Testis (tissue), 3 donors: ENCODE results near the gene PTPRN2. TPM values are rescaled to one million over a fixed set of nuclear protein-coding genes. Genes with fewer than 3 reads are reported as not detected.

Experiments used
- DNase-seq: peaks from one replicate; pipeline ENCODE4 v3.0.0-alpha.2; 2019
- H3K27ac ChIP-seq, 2 donors: fragments of 200-600 bp; sonication (generic); one replicate each; pipeline ENCODE4 v1.5.1; 2019
- H3K27me3 ChIP-seq: fragments of 200-600 bp; sonication (generic); one replicate; pipeline ENCODE4 v1.5.1; 2019
- H3K36me3 ChIP-seq: fragments of 200-600 bp; sonication (generic); one replicate; pipeline ENCODE4 v1.5.1; 2017; ENCODE audit warnings: low read depth; ENCODE audit errors: missing control alignments
- H3K4me1 ChIP-seq: fragments of 200-600 bp; sonication (generic); one replicate; pipeline ENCODE4 v1.5.1; 2019
- H3K4me3 ChIP-seq, 2 donors: fragments of 200-600 bp; sonication (generic); one replicate each; pipeline ENCODE4 v1.5.1; 2017 to 2019
- H3K9me3 ChIP-seq: fragments of 200-600 bp; sonication (generic); one replicate; pipeline ENCODE4 v1.5.1; 2017
- POLR2A ChIP-seq: fragments of 450-650 bp; IDR thresholded peaks from one replicate; pipeline ENCODE4 v1.6.1; 2017; ENCODE audit warnings: antibody characterized with exemption, mild to moderate bottlenecking, moderate library complexity
- WGBS, 2 donors: methylation state at CpG; one replicate each; pipeline ENCODE4 v1.1.5; 2018; 5-methylcytosine and 5-hydroxymethylcytosine counted together
- intact Hi-C: fragments of 100-400 bp; cut with DNase I; formaldehyde crosslinking; loops from one replicate; pipeline ENCODE4 v1.15.1; 2023; ENCODE audit warnings: low total_unique reads
- polyA plus RNA-seq: library from polyadenylated mRNA; stranded (reverse); fragments of 350-450 nt; fragmentation: Illumina TruSeq; extraction: RNeasy Lipid Tissue Mini Kit (QIAGEN cat#74804); gene quantifications from one replicate; pipeline ENCODE4 v1.2.3, GENCODE V29; 2014; ENCODE audit warnings: low read depth, low replicate concordance; ENCODE audit not compliant: insufficient read depth
- total RNA-seq, 2 donors: library from RNA; depleted of rRNA; stranded (reverse); fragments of >200 nt; gene quantifications; one replicate each; pipeline ENCODE4 v1.2.3, GENCODE V29; 2016
- TF ChIP-seq, protein P1 (sequence below), 3 experiments: fragments of 450-650 bp in 2 of 3; fragments of 200-600 bp in 1 of 3; sonication (generic) in 1 of 3; IDR thresholded peaks; one replicate each; pipeline ENCODE4 v1.5.1; 2016 to 2019; ENCODE audit warnings: antibody characterized with exemption in 3 of 3, mild to moderate bottlenecking in 2 of 3, moderate library complexity in 1 of 3

PTPRN2 gene
- total and polyA plus RNA-seq, 3 donors from 2014 or later, result 9.3 to 10.8 (median 9.8) TPM

DNA sequence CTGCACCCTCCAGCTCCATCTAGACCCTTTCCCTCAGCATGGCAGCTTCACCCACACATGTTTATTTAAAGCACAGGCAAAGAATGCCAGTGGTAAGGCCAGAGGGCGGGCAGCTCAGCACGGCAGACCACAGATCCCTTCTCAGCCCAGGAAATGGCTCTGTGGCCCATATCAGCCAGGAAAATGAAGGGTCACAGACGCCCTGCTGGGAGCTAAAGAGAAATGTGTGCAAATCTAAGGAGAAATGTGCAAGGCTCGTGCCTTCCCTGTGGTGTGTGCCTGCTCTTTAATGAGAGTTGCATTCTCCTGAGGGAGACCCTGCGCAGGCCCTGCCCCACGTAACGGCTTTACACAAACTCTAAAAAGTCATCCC is 23.0 kb downstream of the PTPRN2 start:
- no peak for DNase-seq
- H3K27ac ChIP-seq, result no peak overlapping the region
- no peak for TF ChIP-seq POLR2A
- TF ChIP-seq, protein P1, sequence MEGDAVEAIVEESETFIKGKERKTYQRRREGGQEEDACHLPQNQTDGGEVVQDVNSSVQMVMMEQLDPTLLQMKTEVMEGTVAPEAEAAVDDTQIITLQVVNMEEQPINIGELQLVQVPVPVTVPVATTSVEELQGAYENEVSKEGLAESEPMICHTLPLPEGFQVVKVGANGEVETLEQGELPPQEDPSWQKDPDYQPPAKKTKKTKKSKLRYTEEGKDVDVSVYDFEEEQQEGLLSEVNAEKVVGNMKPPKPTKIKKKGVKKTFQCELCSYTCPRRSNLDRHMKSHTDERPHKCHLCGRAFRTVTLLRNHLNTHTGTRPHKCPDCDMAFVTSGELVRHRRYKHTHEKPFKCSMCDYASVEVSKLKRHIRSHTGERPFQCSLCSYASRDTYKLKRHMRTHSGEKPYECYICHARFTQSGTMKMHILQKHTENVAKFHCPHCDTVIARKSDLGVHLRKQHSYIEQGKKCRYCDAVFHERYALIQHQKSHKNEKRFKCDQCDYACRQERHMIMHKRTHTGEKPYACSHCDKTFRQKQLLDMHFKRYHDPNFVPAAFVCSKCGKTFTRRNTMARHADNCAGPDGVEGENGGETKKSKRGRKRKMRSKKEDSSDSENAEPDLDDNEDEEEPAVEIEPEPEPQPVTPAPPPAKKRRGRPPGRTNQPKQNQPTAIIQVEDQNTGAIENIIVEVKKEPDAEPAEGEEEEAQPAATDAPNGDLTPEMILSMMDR (IDR thresholded peaks at IDR 0.05), result no peak
- 76 to 79% methylated on average over 7 of the region's 7 CpGs for WGBS, 2 donors
- H3K4me3 ChIP-seq, result no peak overlapping the region
- no peaks in the 10 kb centered on the region for H3K4me1 ChIP-seq
- H3K36me3 ChIP-seq, result no peaks in the 10 kb centered on the region
- H3K27me3 ChIP-seq, result no peaks in the 10 kb centered on the region
- H3K9me3 ChIP-seq, result no peaks in the 10 kb centered on the region
- intact Hi-C loops, result no loop called here

DNA sequence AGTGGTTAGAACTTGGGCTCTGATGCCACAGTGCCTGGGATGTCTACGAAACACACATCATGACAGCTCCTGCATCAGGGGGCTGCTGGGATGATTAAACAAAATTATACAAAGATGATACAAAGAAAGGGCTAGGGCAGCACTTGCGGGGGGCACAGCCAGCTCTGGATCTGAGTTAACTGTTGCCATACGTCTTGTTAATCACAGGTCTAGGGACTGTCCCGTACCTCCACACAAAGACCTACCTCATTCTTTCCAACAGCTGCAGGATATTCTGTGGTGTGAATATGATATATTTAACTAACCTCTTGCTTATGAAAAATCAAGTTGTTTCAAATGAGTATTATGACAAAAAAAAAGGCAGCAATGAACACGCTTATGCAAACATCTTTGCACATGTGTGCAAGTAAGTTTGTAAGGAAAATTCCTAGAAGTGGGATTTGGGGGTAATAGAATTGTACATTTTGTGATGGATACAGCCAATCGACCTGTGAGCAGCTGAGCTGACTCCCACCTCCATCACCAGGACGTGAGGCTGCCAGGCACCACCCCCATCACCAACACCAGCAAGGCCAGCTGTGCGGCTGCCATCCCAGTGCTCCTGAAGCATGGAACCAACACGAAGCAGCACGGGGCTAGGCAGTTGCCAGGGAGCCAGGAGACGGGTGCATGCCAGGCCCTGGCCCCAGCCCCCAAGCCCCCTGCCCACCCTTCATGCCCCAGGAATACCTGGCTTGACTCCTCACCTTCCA is 23.5 kb downstream of the PTPRN2 start:
- Histone ChIP-seq H3K4me1 (no peaks in the 10 kb centered on the region), H3K36me3 (no peaks in the 10 kb centered on the region), H3K4me3 (no peak overlapping the region), H3K27me3 (no peaks in the 10 kb centered on the region), H3K9me3 (no peaks in the 10 kb centered on the region), H3K27ac (no peak overlapping the region)
- intact Hi-C loops, result no loop called here
- 78 to 82% methylated on average over 7 to 11 of the region's 11 CpGs for WGBS, 2 donors
- no peak for TF ChIP-seq POLR2A
- TF ChIP-seq, protein P1 (IDR thresholded peaks at IDR 0.05), result no peak
- no peak for DNase-seq

DNA sequence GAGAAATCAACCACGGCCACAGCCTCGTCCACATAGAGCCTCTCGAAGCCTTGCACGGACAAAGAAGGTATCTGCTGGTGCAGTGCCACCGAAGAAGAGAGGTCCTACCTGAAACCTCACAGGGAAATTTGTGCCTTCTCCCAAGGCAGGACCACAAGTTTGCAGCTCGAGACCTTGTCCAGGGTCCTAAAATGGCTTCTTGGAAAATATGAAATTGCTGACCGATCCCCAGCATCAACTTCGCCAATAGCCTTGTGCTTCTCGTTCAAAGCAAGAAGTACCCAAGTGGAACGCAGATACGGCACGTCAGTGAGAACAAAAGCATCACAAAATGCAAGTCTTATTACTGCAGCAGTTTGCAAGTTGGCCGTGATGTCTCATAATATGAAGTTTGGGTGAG is 24.6 kb downstream of the PTPRN2 start:
- 90 to 95% methylated on average over 13 of the region's 13 CpGs for WGBS, 2 donors
- Histone ChIP-seq H3K27me3 (no peaks in the 10 kb centered on the region), H3K9me3 (no peaks in the 10 kb centered on the region), H3K27ac (no peak overlapping the region), H3K36me3 (no peaks in the 10 kb centered on the region), H3K4me3 (no peak overlapping the region), H3K4me1 (no peaks in the 10 kb centered on the region)
- no peak for DNase-seq
- intact Hi-C loops, result no loop called here
- no peak for TF ChIP-seq POLR2A
- TF ChIP-seq, protein P1 (IDR thresholded peaks at IDR 0.05), result no peak

DNA sequence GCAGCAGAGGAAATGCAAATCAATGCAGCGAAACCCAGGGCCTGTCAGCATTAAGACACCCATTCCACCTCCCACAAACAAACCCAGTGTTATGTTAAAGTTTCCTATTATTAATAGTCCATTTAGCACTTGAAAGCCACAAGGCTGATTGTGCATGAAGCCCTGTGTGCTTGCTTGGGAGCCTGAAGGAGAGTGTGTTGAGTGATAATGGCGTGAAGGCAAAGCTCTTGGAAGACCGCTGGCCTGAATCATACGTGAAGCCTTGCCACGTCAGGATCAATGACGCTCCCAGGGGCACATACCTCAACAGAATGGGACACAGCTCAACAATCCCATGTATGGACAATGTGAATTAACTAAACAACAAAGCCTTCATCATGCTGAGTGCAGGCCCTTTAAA is 25.1 kb downstream of the PTPRN2 start:
- no peak for DNase-seq
- 92 to 94% methylated on average over 6 of the region's 6 CpGs for WGBS, 2 donors
- H3K9me3 ChIP-seq, result no peaks in the 10 kb centered on the region
- no peak overlapping the region for H3K4me3 ChIP-seq
- intact Hi-C loops, result no loop called here
- H3K27me3 ChIP-seq, result no peaks in the 10 kb centered on the region
- H3K36me3 ChIP-seq, result no peaks in the 10 kb centered on the region
- H3K27ac ChIP-seq, result no peak overlapping the region
- no peaks in the 10 kb centered on the region for H3K4me1 ChIP-seq
- no peak for TF ChIP-seq POLR2A
- TF ChIP-seq, protein P1 (IDR thresholded peaks at IDR 0.05), result no peak

DNA sequence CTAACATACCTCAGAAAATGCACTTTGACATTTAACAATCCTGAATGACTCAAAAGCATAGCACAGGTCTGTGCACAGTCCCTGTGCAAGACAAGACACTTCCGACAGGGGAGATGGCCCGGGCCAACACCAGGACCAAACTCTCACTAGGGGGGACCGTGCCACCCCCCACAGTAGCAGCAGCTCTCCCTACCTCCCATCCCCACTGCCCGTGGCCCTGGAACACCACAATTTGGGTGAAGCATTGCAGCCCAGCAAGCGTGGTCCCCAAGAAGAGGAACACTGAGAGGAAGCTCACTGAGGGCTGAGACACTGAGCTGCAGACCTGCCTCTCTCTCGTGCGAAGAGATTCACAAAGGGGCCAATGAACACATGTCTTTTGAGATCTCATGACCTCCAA is 26.0 kb downstream of the PTPRN2 start:
- no peaks in the 10 kb centered on the region for H3K9me3 ChIP-seq
- no peaks in the 10 kb centered on the region for H3K36me3 ChIP-seq
- H3K4me1 ChIP-seq, result no peaks in the 10 kb centered on the region
- H3K27ac ChIP-seq, result no peak overlapping the region
- H3K4me3 ChIP-seq, result no peak overlapping the region
- no peaks in the 10 kb centered on the region for H3K27me3 ChIP-seq
- intact Hi-C loops, result no loop called here
- 90 to 94% methylated on average over 7 of the region's 7 CpGs for WGBS, 2 donors
- no peak for DNase-seq
- TF ChIP-seq, protein P1 (IDR thresholded peaks at IDR 0.05), result no peak
- TF ChIP-seq POLR2A, result no peak
